Heart right ventricle (tissue), 16 donors: Measurements from ENCODE around the gene RALGAPA2. TPM values are rescaled to one million over a fixed set of nuclear protein-coding genes. Genes with fewer than 3 reads are reported as not detected.

Experiments
- ATAC-seq, 8 donors: fragments of 200-7000 bp; cut with Tn5 transposase; one replicate each; pipeline ENCODE4 v1.9.1; 2020; ENCODE audit warnings: mild to moderate bottlenecking in 8 of 8, moderate library complexity in 8 of 8, moderate number of reproducible peaks in 1 of 8
- DNase-seq, 2 donors: peaks; one replicate each; pipeline ENCODE4 v3.0.0-alpha.2; 2020
- H3K27ac ChIP-seq, 10 donors: fragments of 200-600 bp; sonication (generic) in 2 of 10; one replicate each; pipeline versions ENCODE4 v1.5.0 to v1.8.0; 2020 to 2022; ENCODE audit warnings: mild to moderate bottlenecking in 3 of 10
- H3K27me3 ChIP-seq, 7 donors: fragments of 200-600 bp; one replicate each; pipeline ENCODE4 v1.8.0; 2021 to 2022; ENCODE audit warnings: mild to moderate bottlenecking in 2 of 7
- H3K36me3 ChIP-seq, 9 donors: fragments of 200-600 bp; sonication (generic) in 1 of 9; one replicate each; pipeline versions ENCODE4 v1.5.0 to v1.8.0; 2020 to 2022; ENCODE audit warnings: mild to moderate bottlenecking in 2 of 9
- H3K4me1 ChIP-seq, 9 donors: fragments of 200-600 bp; sonication (generic) in 1 of 9; one replicate each; pipeline versions ENCODE4 v1.5.0 to v1.8.0; 2020 to 2022; ENCODE audit warnings: mild to moderate bottlenecking in 4 of 9
- H3K4me3 ChIP-seq, 10 donors: fragments of 200-600 bp; sonication (generic) in 2 of 10; one replicate each; pipeline versions ENCODE4 v1.5.0 to v1.8.0; 2020 to 2022; ENCODE audit warnings: mild to moderate bottlenecking in 7 of 10, moderate library complexity in 2 of 10
- H3K9me3 ChIP-seq, 11 donors: fragments of 200-600 bp in 10 of 11; sonication (generic) in 2 of 11; one replicate each; pipeline versions ENCODE4 v1.5.0 to v1.8.0; 2013 to 2022; ENCODE audit warnings: mild to moderate bottlenecking in 2 of 11, control low read depth in 1 of 11, moderate library complexity in 1 of 11
- CTCF ChIP-seq, 9 donors: fragments of 200-600 bp; sonication (generic) in 2 of 9; IDR thresholded peaks; one replicate each; pipeline versions ENCODE4 v1.5.0 to v1.8.0; 2021 to 2022; ENCODE audit warnings: antibody characterized with exemption in 9 of 9, mild to moderate bottlenecking in 5 of 9, moderate library complexity in 1 of 9
- WGBS, 2 donors: extraction: QIAGEN DNeasy Blood & Tissue Kit; methylation state at CpG; one replicate each; pipeline ENCODE4 v1.1.7; 2013; ENCODE audit warnings: inconsistent platforms in 1 of 2; 5-methylcytosine and 5-hydroxymethylcytosine counted together
- intact Hi-C, 10 donors: fragments of 100-400 bp; cut with DNase I; formaldehyde crosslinking; loops; one replicate each; pipeline versions ENCODE4 v1.11.1 to v1.14.2; 2022
- polyA plus RNA-seq, 2 donors: library from polyadenylated mRNA; stranded (reverse); fragments of 200-250 nt; gene quantifications; one replicate each; pipeline ENCODE4 v1.2.3, GENCODE V29; 2013
- total RNA-seq, 10 donors: library from RNA; stranded (reverse); fragmentation: NEBNext Ultra II Directional in 3 of 10; extraction: Animal tissue kit (Norgen Biotek cat#: 25700) in 3 of 10; gene quantifications; one replicate each; pipeline versions ENCODE4 v1.2.1 to v1.2.4, GENCODE V29; 2021 to 2023
- donor health status: Arrhythmogenic right ventricular cardiomyopathy.
- donor health status: ischemic (EF 13 %, LVEDD 7.1; RV severe dilation, severe dysfunction).
- donor health status: healthy with polysubstance abuse.
- donor health status: DM: no; HTN: yes; CAD: no.
- donor health status: DM: no; HTN: no; CAD: no.
- donor health status: ischemic (EF 25% LVEDD 6.9; RV normal size, moderate dysfunction).
- donor health status: ischemic (EF 25% LVEDD 5.7; RV mildly dilated, moderate dysfunction).
- donor health status: healthy.
- donor health status: DM: yes; HTN: yes; CAD: no.
- donor health status: Ischemic cardiomyopathy.
- donor health status: ischemic (EF 35%, LVEDD 5.7; RV mildly dilated, moderate dysfunction).
- donor health status: nonischemic (EF 11% LVEDD 7.7; RV severe dilation, severe dysfunction).
- donor health status: DM: yes; HTN: yes; CAD: no.
- donor health status: PGD.
- donor health status: ischemic (EF 29% LVEDD 5.4; RV normal size, mild dysfunction).
- donor health status: nonischemic (EF 23%, LVEDD 6.1; RV moderate dilation, normal function).

Gene RALGAPA2
- total and polyA plus RNA-seq, 12 donors: 4.1 to 26.8 (median 18.2) TPM

- DNase-seq (no peak), ATAC-seq (no peak)
- H3K9me3 ChIP-seq: no peaks in the 10 kb centered on the region
- H3K4me3 ChIP-seq: no peak overlapping the region
- 89 to 94% methylated on average over 4 of the region's 4 CpGs for WGBS, 2 donors
- no peaks in the 10 kb centered on the region for H3K4me1 ChIP-seq
- intact Hi-C loops: no loop called here
- no peak overlapping the region for H3K27ac ChIP-seq
- H3K27me3 ChIP-seq: no peaks in the 10 kb centered on the region
- TF ChIP-seq CTCF (IDR thresholded peaks at IDR 0.05): no peak
- H3K36me3 ChIP-seq: no peaks in the 10 kb centered on the region
These were observed 9.0 kb upstream of the RALGAPA2 start for GRCh38 chr20:20721489-20721888.

GRCh38 chr20:20720158-20720557 is 7.7 kb upstream of the RALGAPA2 start:
- intact Hi-C loops: no loop called here
- Histone ChIP-seq H3K27me3 (no peaks in the 10 kb centered on the region), H3K27ac (no peak overlapping the region), H3K36me3 (no peaks in the 10 kb centered on the region), H3K9me3 (no peaks in the 10 kb centered on the region), H3K4me1 (no peaks in the 10 kb centered on the region), H3K4me3 (no peak overlapping the region)
- DNase-seq (no peak), ATAC-seq (no peak)
- WGBS, 2 donors: 98 to 100% methylated on average over 1 of the region's 1 CpG
- TF ChIP-seq CTCF (IDR thresholded peaks at IDR 0.05): no peak

- no peak overlapping the region for H3K4me3 ChIP-seq
- H3K27ac ChIP-seq: no peak overlapping the region
- ATAC-seq (no peak), DNase-seq (no peak)
- no peaks in the 10 kb centered on the region for H3K36me3 ChIP-seq
- H3K4me1 ChIP-seq: no peaks in the 10 kb centered on the region
- no peaks in the 10 kb centered on the region for H3K9me3 ChIP-seq
- intact Hi-C loops: loop anchor here in 1 of 10 donors (10.0 kb wide), 1 partner anchor 105 kb away; no protein-coding TSS in a partner anchor
- no peaks in the 10 kb centered on the region for H3K27me3 ChIP-seq
- no peak for TF ChIP-seq CTCF (IDR thresholded peaks at IDR 0.05)
These were observed 7.0 kb upstream of the RALGAPA2 start for GRCh38 chr20:20719411-20719810.

GRCh38 chr20:20713244-20713765 is 861 bp upstream of the RALGAPA2 start:
- intact Hi-C loops: loop anchor here in 2 of 10 donors (5.0 to 10.0 kb wide), 3 partner anchors 46 to 111 kb away; no protein-coding TSS in a partner anchor
- Histone ChIP-seq H3K27ac (peak overlapping the region; percentile 88 to 97 (median 93)), H3K4me1 (peaks cover 0 to 38% (median 22%) of the 10 kb centered on the region in 9 donors), H3K4me3 (peak overlapping the region in 9 of 10 donors; percentile 76 to 97 (median 88)), H3K9me3 (no peaks in the 10 kb centered on the region), H3K27me3 (no peaks in the 10 kb centered on the region), H3K36me3 (no peaks in the 10 kb centered on the region)
- DNase-seq (peak in 1 of 2 donors; percentile 14), ATAC-seq (peak in 4 of 8 donors; percentile 3 to 18 (median 4))
- WGBS, 2 donors: 45 to 49% methylated on average over 15 of the region's 15 CpGs
- no peak for TF ChIP-seq CTCF (IDR thresholded peaks at IDR 0.05)
